Brain microvascular endothelial cell (primary cell): ENCODE measurements around the gene COLEC11.

Experiments
- DNase-seq: peaks from one replicate; pipeline ENCODE4 v3.0.0-alpha.2; 2020
- H3K27ac ChIP-seq: fragments of 250-450 bp; sonication (Bioruptor Pico); 2 replicates; pipeline ENCODE4 v1.5.1; 2020; ENCODE audit warnings: mild to moderate bottlenecking, moderate library complexity
- H3K27me3 ChIP-seq: fragments of 250-450 bp; sonication (Bioruptor Pico); replicated peaks from 2 replicates; pipeline ENCODE4 v1.5.1; 2020; ENCODE audit warnings: mild to moderate bottlenecking
- H3K36me3 ChIP-seq: fragments of 250-450 bp; sonication (Bioruptor Pico); replicated peaks from 2 replicates; pipeline ENCODE4 v1.5.1; 2020; ENCODE audit warnings: mild to moderate bottlenecking
- H3K4me3 ChIP-seq: 2 replicates; pipeline ENCODE4 v1.5.1; 2011; ENCODE audit warnings: low read depth, mild to moderate bottlenecking, control low read depth, low read length, moderate library complexity
- in situ Hi-C: cut with HindIII; loops from 2 replicates; pipeline ENCODE4 v1.10.0; 2017; ENCODE audit warnings: low sequenced_read_pairs, low pct_ligation_motif_present
- TF ChIP-seq, protein P1 (sequence below): IDR thresholded peaks from 2 replicates; pipeline ENCODE4 v1.5.1; 2011; ENCODE audit warnings: low read depth, mild to moderate bottlenecking, moderate library complexity, low read length, control low read depth, inconsistent platforms; ENCODE audit errors: missing control alignments

Gene COLEC11

DNA sequence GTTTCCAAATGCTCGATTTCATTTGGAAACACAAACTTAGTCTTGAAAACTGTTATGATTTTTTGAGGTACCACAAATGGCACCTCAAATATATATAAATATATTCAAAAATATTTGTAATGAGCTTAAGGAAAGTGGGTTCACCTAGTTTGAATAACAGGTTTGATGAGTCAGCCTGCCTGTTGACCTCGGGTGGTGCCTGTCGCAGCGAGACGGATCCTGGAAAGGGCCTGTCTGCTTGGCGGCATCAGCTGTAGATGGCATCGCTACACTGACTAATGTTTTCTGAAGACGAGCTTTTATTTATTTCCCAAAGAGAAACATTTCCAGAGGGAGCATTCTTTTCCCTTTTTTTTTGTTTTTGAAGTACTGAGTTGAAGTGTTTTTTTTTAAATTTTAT lies 70.0 kb downstream of the COLEC11 start:
- Histone ChIP-seq H3K27ac (no peak overlapping the region), H3K27me3 (no peaks in the 10 kb centered on the region), H3K4me3 (no peak overlapping the region), H3K36me3 (no peaks in the 10 kb centered on the region)
- no peak for DNase-seq
- TF ChIP-seq, protein P1, sequence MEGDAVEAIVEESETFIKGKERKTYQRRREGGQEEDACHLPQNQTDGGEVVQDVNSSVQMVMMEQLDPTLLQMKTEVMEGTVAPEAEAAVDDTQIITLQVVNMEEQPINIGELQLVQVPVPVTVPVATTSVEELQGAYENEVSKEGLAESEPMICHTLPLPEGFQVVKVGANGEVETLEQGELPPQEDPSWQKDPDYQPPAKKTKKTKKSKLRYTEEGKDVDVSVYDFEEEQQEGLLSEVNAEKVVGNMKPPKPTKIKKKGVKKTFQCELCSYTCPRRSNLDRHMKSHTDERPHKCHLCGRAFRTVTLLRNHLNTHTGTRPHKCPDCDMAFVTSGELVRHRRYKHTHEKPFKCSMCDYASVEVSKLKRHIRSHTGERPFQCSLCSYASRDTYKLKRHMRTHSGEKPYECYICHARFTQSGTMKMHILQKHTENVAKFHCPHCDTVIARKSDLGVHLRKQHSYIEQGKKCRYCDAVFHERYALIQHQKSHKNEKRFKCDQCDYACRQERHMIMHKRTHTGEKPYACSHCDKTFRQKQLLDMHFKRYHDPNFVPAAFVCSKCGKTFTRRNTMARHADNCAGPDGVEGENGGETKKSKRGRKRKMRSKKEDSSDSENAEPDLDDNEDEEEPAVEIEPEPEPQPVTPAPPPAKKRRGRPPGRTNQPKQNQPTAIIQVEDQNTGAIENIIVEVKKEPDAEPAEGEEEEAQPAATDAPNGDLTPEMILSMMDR: no peak
- in situ Hi-C loops: no loop called here

DNA sequence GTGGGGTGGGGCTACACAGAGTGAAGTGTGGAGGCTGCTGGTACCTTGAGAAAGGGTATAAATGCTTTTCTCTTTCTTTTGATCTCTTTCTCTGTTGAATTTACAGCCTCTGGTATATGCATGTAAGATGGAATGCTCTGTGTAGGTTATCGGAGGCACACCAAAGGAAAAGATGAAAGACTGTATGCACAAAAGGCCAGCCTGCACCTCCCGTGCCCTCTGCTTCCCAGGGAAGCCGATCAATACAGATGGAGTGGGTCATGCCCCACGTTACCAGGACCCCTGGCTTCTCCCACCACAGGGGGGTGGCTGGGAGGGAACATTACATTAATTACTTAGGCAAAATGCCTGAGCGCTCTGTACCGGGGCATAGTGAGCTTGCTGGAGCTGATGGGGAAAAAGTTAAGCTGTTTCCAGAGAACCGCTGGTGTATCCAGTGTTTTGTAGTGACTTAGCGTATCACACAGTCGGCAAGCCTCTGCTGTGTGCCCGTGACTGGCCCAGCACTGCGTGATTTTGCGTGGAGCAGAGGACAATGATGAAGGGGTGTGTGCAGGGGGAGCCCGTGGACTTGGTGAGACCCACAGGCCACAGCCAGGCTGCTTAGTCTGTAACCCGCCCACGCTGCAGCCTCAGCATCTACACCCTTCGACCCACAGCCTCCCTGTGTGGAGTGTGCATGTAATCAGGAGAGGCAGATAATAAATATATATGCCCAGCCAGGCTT lies 71.1 kb downstream of the COLEC11 start:
- Histone ChIP-seq H3K36me3 (no peaks in the 10 kb centered on the region), H3K4me3 (no peak overlapping the region), H3K27ac (no peak overlapping the region), H3K27me3 (no peaks in the 10 kb centered on the region)
- DNase-seq: no peak
- in situ Hi-C loops: no loop called here
- TF ChIP-seq, protein P1: no peak

DNA sequence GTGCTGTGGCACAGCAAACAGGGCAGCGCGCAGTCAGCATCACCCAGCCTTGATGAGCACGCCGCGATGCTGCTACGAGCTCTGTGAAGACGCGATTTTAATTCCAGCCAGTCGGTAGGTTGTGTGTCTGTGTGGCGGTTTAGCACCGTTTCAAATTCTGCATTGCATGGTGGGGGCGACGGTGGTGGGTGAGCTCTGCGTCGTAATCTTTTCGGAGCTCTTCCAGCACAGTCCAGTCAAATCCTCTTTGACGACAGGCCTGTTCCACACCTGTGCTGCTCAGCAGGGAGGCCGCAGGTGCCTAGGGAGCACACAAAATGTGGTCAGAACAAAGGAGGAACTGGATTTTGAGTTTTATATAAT lies 71.7 kb downstream of the COLEC11 start:
- in situ Hi-C loops: no loop called here
- Histone ChIP-seq H3K27ac (no peak overlapping the region), H3K27me3 (no peaks in the 10 kb centered on the region), H3K4me3 (no peak overlapping the region), H3K36me3 (no peaks in the 10 kb centered on the region)
- TF ChIP-seq, protein P1: no peak
- no peak for DNase-seq

DNA sequence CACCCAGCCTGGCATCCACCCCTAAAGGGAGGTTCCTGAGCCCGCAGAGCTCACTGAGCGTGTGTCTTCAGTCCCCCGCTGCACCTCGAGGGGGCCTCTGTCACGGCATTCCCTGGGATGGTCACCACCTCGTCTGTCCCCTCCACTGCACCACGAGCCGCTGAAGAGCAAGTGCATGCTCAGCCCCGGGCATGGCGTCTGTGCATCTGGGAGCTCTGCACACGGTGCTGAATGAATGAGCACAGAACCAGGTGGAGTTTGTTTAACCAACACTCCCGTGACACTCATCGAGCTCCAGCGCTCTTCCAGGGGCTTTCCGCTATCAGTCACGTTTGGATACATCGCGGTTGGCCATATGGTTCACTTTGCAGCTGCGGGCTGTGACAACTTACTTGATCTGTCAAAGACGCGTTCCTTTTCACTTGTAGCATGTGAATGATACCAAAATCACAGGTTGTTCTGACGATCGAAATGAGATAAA lies 72.3 kb downstream of the COLEC11 start:
- no peak overlapping the region for H3K4me3 ChIP-seq

DNA sequence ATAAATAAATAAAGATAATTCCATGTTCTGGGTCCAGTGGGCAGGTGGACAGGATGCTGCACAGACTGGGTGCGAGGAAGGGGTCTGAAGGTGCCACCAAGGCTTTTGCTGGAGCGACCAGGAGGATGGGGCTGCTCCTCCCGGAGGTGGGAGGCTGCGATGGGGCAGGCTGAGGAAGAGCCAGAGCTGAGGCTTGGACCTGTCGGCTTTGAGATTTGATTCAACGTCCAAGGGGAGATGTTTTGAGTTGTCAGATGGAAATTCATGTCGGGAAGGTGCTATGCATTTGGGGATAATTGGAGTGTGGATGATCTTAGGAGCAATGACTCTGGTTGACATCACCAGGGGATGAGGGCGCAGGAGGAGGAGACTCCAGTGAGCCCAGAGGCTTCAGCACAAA lies 74.7 kb downstream of the COLEC11 start:
- TF ChIP-seq, protein P1: no peak
- no peaks in the 10 kb centered on the region for H3K36me3 ChIP-seq
- H3K4me3 ChIP-seq: no peak overlapping the region
- H3K27ac ChIP-seq: no peak overlapping the region
- no peak for DNase-seq
- in situ Hi-C loops: no loop called here
- no peaks in the 10 kb centered on the region for H3K27me3 ChIP-seq

More for the DNA sequence above, 72.3 kb downstream of the COLEC11 start:
- TF ChIP-seq, protein P1: no peak
- no peak overlapping the region for H3K27ac ChIP-seq
- H3K36me3 ChIP-seq: no peaks in the 10 kb centered on the region
- no peaks in the 10 kb centered on the region for H3K27me3 ChIP-seq
- DNase-seq: no peak
- in situ Hi-C loops: no loop called here

DNA sequence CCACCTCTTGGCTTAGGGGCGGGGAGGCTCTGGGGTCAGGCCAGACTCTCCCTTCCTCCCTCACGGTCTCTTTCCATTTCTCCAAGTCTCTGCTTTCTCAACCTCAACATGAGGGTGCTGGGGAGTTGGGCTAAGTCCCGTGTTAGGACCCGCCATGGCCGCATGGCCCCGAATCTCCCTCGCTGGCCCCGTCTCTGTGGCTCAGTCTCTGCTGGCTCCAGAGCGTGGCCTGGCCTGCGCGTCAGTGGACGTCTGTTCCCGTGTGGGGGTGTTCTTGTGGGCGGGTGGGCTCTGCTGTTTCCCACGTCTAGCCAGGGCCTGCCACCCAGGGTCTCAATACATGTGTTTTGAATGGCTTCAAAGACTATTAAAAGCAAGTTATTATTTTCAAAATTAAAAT lies 75.5 kb downstream of the COLEC11 start:
- DNase-seq: no peak
- Histone ChIP-seq H3K36me3 (no peaks in the 10 kb centered on the region), H3K4me3 (no peak overlapping the region), H3K27ac (no peak overlapping the region), H3K27me3 (no peaks in the 10 kb centered on the region)
- in situ Hi-C loops: no loop called here
- TF ChIP-seq, protein P1: no peak
